Measurements from ENCODE around the gene ABCA9.
"Not testable (repeated sequence)": the region's sequence is repeated elsewhere in the genome, so short reads cannot be mapped to it uniquely, and the experiment has no call there.

Gene ABCA9

GRCh38 chr17:68973098-68973846 is 87.5 kb downstream of the ABCA9 start:
- H3K4me3 ChIP-seq (ENCODE audit: extremely low read depth, insufficient read depth, low read length, poor library complexity, severe bottlenecking): no peak overlapping the region
- no peaks in the 10 kb centered on the region for H3K36me3 ChIP-seq (ENCODE audit: control insufficient read depth, insufficient read depth, low read length)
- no peaks in the 10 kb centered on the region for H3K9me3 ChIP-seq (ENCODE audit: control insufficient read depth, low read length)
- H3K4me1 ChIP-seq (ENCODE audit: control insufficient read depth, insufficient read depth, low read length, poor library complexity, severe bottlenecking): no peaks in the 10 kb centered on the region
- H3K27ac ChIP-seq (ENCODE audit: low read depth, low read length, severe bottlenecking): no peak overlapping the region
- 75 to 100% methylated on average over 1 of the region's 3 CpGs for WGBS, 2 experiments (ENCODE audit: insufficient coverage in 2 of 2)

- Histone ChIP-seq H3K27ac (ENCODE audit: low read depth, low read length, severe bottlenecking) (no peak overlapping the region), H3K9me3 (ENCODE audit: control insufficient read depth, low read length) (no peaks in the 10 kb centered on the region), H3K4me1 (ENCODE audit: control insufficient read depth, insufficient read depth, low read length, poor library complexity, severe bottlenecking) (no peaks in the 10 kb centered on the region), H3K36me3 (ENCODE audit: control insufficient read depth, insufficient read depth, low read length) (no peaks in the 10 kb centered on the region), H3K4me3 (ENCODE audit: extremely low read depth, insufficient read depth, low read length, poor library complexity, severe bottlenecking) (no peak overlapping the region)
- WGBS, 2 experiments (ENCODE audit: insufficient coverage in 2 of 2): no CpG with 5 or more reads among the region's 4 CpGs
These were observed 88.5 kb downstream of the ABCA9 start for GRCh38 chr17:68972119-68972704.

- no peak overlapping the region for H3K4me3 ChIP-seq (ENCODE audit: extremely low read depth, insufficient read depth, low read length, poor library complexity, severe bottlenecking)
- no peaks in the 10 kb centered on the region for H3K36me3 ChIP-seq (ENCODE audit: control insufficient read depth, insufficient read depth, low read length)
- 94 to 100% methylated on average over 2 to 4 of the region's 5 CpGs for WGBS, 2 experiments (ENCODE audit: insufficient coverage in 2 of 2)
- H3K27ac ChIP-seq (ENCODE audit: low read depth, low read length, severe bottlenecking): no peak overlapping the region
- no peaks in the 10 kb centered on the region for H3K4me1 ChIP-seq (ENCODE audit: control insufficient read depth, insufficient read depth, low read length, poor library complexity, severe bottlenecking)
- H3K9me3 ChIP-seq (ENCODE audit: control insufficient read depth, low read length): no peaks in the 10 kb centered on the region
These were observed 91.6 kb downstream of the ABCA9 start for GRCh38 chr17:68969101-68969500.

- H3K4me3 ChIP-seq (ENCODE audit: extremely low read depth, insufficient read depth, low read length, poor library complexity, severe bottlenecking): no peak overlapping the region
- 91 to 100% methylated on average over 3 of the region's 4 CpGs for WGBS, 2 experiments (ENCODE audit: insufficient coverage in 2 of 2)
- no peaks in the 10 kb centered on the region for H3K9me3 ChIP-seq (ENCODE audit: control insufficient read depth, low read length)
- H3K27ac ChIP-seq (ENCODE audit: low read depth, low read length, severe bottlenecking): no peak overlapping the region
- no peaks in the 10 kb centered on the region for H3K4me1 ChIP-seq (ENCODE audit: control insufficient read depth, insufficient read depth, low read length, poor library complexity, severe bottlenecking)
- H3K36me3 ChIP-seq (ENCODE audit: control insufficient read depth, insufficient read depth, low read length): no peaks in the 10 kb centered on the region
These were observed 96.8 kb downstream of the ABCA9 start for GRCh38 chr17:68963958-68964357.

GRCh38 chr17:68961214-68961882 is 99.4 kb downstream of the ABCA9 start:
- Histone ChIP-seq H3K4me1 (ENCODE audit: control insufficient read depth, insufficient read depth, low read length, poor library complexity, severe bottlenecking) (no peaks in the 10 kb centered on the region), H3K27ac (ENCODE audit: low read depth, low read length, severe bottlenecking) (no peak overlapping the region), H3K4me3 (ENCODE audit: extremely low read depth, insufficient read depth, low read length, poor library complexity, severe bottlenecking) (no peak overlapping the region), H3K9me3 (ENCODE audit: control insufficient read depth, low read length) (no peaks in the 10 kb centered on the region), H3K36me3 (ENCODE audit: control insufficient read depth, insufficient read depth, low read length) (no peaks in the 10 kb centered on the region)
- 74 to 80% methylated on average over 9 of the region's 9 CpGs for WGBS, 2 experiments (ENCODE audit: insufficient coverage in 2 of 2)

- H3K9me3 ChIP-seq (ENCODE audit: control insufficient read depth, low read length); H3K27ac ChIP-seq (ENCODE audit: low read depth, low read length, severe bottlenecking); H3K4me3 ChIP-seq (ENCODE audit: extremely low read depth, insufficient read depth, low read length, poor library complexity, severe bottlenecking); H3K4me1 ChIP-seq (ENCODE audit: control insufficient read depth, insufficient read depth, low read length, poor library complexity, severe bottlenecking); H3K36me3 ChIP-seq (ENCODE audit: control insufficient read depth, insufficient read depth, low read length): not testable (repeated sequence)
- WGBS, 2 experiments (ENCODE audit: insufficient coverage in 2 of 2): 86% methylated on average over 2 of the region's 2 CpGs; no CpG with 5 or more reads in 1 of the 2 experiments
These were observed 101.6 kb downstream of the ABCA9 start for GRCh38 chr17:68959117-68959516.

- Histone ChIP-seq H3K27ac (ENCODE audit: low read depth, low read length, severe bottlenecking) (no peak overlapping the region), H3K9me3 (ENCODE audit: control insufficient read depth, low read length) (no peaks in the 10 kb centered on the region), H3K4me1 (ENCODE audit: control insufficient read depth, insufficient read depth, low read length, poor library complexity, severe bottlenecking) (no peaks in the 10 kb centered on the region), H3K4me3 (ENCODE audit: extremely low read depth, insufficient read depth, low read length, poor library complexity, severe bottlenecking) (no peak overlapping the region), H3K36me3 (ENCODE audit: control insufficient read depth, insufficient read depth, low read length) (no peaks in the 10 kb centered on the region)
- WGBS, 2 experiments (ENCODE audit: insufficient coverage in 2 of 2): 100% methylated on average over 1 of the region's 1 CpG; no CpG with 5 or more reads in 1 of the 2 experiments
These were observed 102.8 kb downstream of the ABCA9 start for GRCh38 chr17:68957944-68958343.

- H3K27ac ChIP-seq (ENCODE audit: low read depth, low read length, severe bottlenecking): no peak within 1 kb of the TSS
- H3K4me3 ChIP-seq (ENCODE audit: extremely low read depth, insufficient read depth, low read length, poor library complexity, severe bottlenecking): no peak within 1 kb of the TSS
- 94% methylated on average over 2 of the region's 4 CpGs; no CpG with 5 or more reads in 1 of the 2 experiments for WGBS, 2 experiments (ENCODE audit: insufficient coverage in 2 of 2)
- H3K4me1 ChIP-seq (ENCODE audit: control insufficient read depth, insufficient read depth, low read length, poor library complexity, severe bottlenecking): no peaks in the 10 kb centered on the region
- no peaks in the 10 kb centered on the region for H3K36me3 ChIP-seq (ENCODE audit: control insufficient read depth, insufficient read depth, low read length)
- no peaks in the 10 kb centered on the region for H3K9me3 ChIP-seq (ENCODE audit: control insufficient read depth, low read length)
These were observed 105.4 kb downstream of the ABCA9 start, which contains the start of gene ABCA8 for GRCh38 chr17:68955181-68955841. Gene ABCA8 (minus strand): TSS chr17:68955392. CDS start chr17:68942034, 13,358 bp downstream.

- Histone ChIP-seq H3K4me3 (ENCODE audit: extremely low read depth, insufficient read depth, low read length, poor library complexity, severe bottlenecking) (no peak overlapping the region), H3K27ac (ENCODE audit: low read depth, low read length, severe bottlenecking) (no peak overlapping the region)
These were observed 106.4 kb downstream of the ABCA9 start for GRCh38 chr17:68954146-68954896.

More at GRCh38 chr17:68954146-68954896, 106.4 kb downstream of the ABCA9 start:
- Histone ChIP-seq H3K9me3 (ENCODE audit: control insufficient read depth, low read length) (no peaks in the 10 kb centered on the region), H3K36me3 (ENCODE audit: control insufficient read depth, insufficient read depth, low read length) (no peaks in the 10 kb centered on the region), H3K4me1 (ENCODE audit: control insufficient read depth, insufficient read depth, low read length, poor library complexity, severe bottlenecking) (no peaks in the 10 kb centered on the region)
- WGBS, 2 experiments (ENCODE audit: insufficient coverage in 2 of 2): 100% methylated on average over 1 of the region's 4 CpGs

Measured in mesodermal cell (in vitro differentiated cells).